AG08396 (cell line): ENCODE measurements around the gene TMCO1.
A peak's percentile ranks its signal among the peaks of the same experiment; 100 is the strongest.
"Not testable (repeated sequence)": the region's sequence is repeated elsewhere in the genome, so short reads cannot be mapped to it uniquely, and the experiment has no call there.

Source experiments
- DNase-seq: peaks from one replicate; pipeline ENCODE4 v3.0.0; 2012; ENCODE audit warnings: low spot score, mixed read lengths

Gene TMCO1

GRCh38 chr1:165747632-165748447 is 20.8 kb downstream of the TMCO1 start:
- DNase-seq = no peak

DNA sequence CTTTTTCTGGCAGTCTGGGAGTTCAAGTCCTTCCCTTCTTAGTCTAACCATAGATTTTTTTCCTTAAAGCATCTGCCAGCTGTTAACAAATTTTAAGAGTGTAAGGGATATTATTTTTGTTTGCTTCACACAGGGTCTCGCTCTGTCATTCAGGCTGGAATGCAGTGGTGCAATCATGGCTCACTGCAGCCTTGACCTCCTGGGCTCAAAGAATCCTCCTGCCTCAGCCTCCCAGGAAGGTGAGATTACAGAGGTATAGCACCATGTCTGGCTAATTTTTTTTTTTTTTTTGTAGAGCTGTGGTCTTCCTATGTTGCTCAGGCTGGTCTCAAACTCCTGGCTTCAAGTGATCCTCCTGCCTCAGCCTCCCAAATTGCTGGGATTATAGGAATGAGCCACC is 23.8 kb downstream of the TMCO1 start:
- DNase-seq = not testable (repeated sequence)

DNA sequence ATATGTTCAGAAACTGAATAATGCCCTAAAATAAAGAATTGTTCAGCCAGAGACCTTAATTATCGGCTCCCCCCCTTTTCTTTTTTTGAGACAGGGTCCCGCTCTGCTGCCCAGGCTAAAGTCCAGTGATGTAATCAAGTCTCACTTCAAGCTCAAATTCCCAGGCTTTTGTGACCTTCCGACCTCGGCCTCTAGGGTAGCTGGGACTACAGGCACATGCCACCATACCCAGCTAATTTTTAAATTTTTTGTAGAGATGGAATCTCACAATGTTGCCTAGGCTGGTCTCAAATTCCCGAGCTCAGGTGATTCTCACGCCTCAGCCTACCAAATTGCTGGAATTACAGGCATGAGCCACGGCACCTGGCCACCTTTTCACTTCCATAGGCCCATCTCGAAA is 26.5 kb downstream of the TMCO1 start:
- no peak for DNase-seq

GRCh38 chr1:165738794-165739193 is 29.9 kb downstream of the TMCO1 start:
- no peak for DNase-seq

GRCh38 chr1:165737196-165737595 is 31.5 kb downstream of the TMCO1 start:
- no peak for DNase-seq

- DNase-seq = no peak
These were observed 33.8 kb downstream of the TMCO1 start for GRCh38 chr1:165734906-165735305.

GRCh38 chr1:165726841-165727240 is 41.8 kb downstream of the TMCO1 start:
- no peak for DNase-seq

DNA sequence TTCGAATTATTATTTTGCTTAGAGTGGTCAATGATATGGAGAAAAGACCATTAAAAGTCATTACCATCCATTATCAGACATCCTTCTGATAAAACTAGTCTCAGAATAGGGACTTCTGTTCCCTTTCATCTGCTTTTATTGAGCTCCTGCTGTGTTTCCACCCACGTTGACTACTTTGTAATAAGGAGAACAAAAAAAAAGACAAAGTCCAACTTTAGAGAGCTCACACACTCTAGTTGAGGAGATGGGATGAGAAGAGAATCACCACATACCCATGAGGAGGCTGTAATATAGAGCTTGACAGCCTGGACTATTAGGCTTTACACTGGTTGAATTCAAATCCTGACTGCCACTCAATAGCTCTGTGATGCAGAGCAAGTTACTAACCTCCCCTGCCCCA is 42.5 kb downstream of the TMCO1 start:
- no peak for DNase-seq

DNA sequence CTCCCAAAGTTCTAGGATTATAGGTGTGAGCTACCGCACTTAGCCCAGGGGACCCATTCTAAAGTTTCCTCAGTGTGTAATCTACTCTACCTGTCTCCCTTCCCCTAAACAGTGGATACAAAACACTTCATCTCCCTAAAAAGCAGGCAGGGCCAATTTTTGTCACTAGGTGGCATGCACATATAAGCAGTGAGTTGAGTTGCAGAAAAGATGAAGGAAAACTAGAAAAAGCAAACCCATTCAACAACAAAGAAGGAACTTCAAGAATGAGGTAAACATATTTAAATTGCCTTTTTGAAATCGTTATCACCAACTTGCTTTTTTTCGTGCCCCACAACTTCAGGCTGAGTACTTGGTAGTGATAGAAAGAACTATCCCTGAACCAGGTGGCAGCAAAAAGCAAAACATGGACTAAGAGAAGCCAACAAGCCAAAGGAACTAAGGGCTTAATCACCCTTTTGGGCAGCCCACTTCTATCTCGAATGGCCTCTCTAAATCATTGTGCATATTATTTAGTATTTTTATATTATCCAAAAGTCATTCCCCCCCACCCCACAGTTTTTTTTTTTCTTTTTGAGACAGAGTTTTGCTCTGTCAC is 50.7 kb downstream of the TMCO1 start:
- DNase-seq = peak; percentile 60

DNA sequence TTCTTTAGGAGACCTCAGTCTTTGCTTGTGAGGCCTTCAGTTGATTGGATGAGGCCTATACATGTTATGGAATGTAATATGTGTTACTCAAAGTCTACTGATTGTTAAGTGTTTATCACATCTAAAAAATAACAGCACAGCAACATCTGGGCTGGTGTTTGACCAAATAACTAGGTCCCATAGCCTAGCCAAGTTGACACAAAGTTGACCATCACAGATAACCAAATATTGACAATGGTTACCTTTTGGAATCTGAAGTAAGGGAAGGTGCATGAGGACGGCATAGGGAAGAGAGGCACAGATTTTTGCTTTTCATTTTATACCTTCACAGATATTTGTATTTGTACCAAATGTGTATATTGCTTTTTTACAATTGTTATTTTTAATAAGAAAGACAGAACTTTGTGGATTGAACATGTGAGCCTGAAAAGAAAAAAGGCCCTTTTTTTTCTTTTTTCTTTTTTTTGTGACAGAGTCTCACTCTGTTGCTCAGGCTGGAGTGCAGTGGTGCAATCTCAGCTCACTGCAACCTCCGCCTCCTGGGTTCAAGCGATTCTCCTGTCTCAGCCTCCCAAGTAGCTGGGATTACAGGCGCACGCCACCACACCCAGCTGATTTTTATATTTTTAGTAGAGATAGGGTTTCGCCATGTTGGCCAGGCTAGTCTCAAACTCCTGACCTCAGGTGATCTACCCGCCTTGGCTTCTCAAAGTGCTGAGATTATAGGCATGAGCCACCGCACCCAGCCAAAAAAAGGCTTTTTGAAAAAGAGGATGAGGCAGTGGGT is 52.2 kb downstream of the TMCO1 start:
- DNase-seq = not testable (repeated sequence)

DNA sequence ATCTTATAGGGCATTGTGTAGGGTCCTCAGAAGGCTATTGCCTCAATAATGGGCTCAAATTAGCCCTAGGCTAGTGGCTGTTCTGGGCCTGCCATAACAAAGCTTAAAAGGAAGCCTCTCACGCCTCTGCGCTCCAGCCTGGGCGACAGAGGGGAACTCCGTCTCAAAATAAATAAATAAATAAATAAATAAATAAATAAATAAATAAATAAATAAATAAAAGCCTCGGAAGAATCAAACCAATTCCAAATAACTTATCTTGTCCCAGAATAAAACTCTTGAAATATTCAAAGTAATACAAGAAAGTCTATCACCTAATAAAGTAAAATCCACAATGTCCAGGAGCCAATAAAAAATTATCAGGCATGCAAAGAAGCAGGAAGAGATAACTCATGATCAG is 55.9 kb downstream of the TMCO1 start:
- no peak for DNase-seq

GRCh38 chr1:165707984-165708706 is 60.5 kb downstream of the TMCO1 start:
- DNase-seq = no peak

GRCh38 chr1:165703648-165704047 is 65.0 kb downstream of the TMCO1 start:
- no peak for DNase-seq

GRCh38 chr1:165701922-165702321 is 66.7 kb downstream of the TMCO1 start:
- not testable (repeated sequence) for DNase-seq

GRCh38 chr1:165699577-165699976 is 69.1 kb downstream of the TMCO1 start:
- no peak for DNase-seq

GRCh38 chr1:165698761-165699052 is 70.0 kb downstream of the TMCO1 start:
- no peak for DNase-seq

DNA sequence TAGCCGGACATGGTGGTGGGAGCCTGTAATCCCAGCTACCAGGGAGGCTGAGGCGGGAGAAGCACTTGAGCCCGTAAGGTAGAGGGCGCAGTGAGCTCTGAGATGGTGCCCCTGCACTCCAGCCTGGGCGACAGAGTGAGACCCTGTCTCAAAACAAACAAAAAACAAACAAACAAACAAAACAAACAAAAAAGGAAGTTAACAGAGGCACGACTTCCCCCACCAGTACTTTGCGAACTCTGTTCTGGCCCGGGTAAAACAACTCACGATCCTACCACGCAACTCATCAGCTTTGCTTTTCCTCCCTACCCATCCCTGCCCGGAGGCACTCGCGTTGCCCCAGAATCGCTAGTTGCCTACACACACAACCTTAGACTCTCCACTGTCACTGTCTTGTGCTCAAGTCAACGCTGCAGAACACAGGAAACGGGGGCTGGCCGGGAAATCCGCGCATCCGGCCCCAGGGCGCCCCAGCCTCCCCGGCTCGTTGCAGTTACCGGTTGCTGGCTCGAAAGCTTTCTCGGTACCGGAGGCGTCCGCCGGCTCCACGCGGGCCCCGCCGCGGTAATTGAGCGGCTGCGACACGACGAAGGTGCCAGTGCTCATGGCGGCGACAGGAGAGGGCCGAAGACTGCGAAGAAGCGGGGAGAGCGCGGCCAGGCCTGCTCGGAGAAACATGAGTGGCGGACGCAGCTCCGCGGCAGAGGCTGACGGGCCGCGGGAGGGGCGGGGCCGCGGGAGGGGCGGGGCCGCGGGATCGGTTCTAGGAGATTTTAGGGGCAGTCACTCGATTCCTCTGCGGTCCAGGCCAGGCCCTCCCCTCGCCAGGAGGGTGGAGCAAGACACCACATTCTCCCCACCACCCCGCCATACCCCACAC is 70.5 kb downstream of the TMCO1 start, which contains the start of gene ALDH9A1:
Gene ALDH9A1, minus strand, starts transcription at position 682 of the 880 bp plus-strand sequence. Its CDS starts 4 bp downstream, at position 678.
- peak; percentile 91 for DNase-seq

GRCh38 chr1:165697491-165697880 is 71.2 kb downstream of the TMCO1 start:
- no peak for DNase-seq

DNA sequence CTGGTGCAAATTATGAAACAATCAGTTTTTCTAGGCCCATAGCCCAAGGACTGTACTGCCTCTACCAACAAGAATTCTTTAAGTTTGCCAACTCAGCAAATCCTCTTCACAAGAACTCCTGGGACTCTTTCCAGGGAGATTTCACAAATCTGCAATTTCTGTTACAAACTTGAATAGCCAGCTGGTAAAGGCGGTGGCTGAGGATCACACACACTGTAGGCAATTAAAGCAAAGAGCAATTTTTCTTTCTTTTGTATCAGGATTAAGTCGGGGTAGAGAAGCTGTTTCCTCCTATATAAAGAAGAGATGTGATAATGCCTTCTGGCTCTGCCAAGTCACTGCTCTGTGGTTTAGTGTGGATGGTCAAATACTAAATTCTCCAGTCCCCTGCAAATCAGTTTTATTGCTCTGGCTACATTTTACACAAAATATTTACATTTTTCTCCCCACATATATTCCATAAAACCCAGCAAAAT is 72.0 kb downstream of the TMCO1 start:
- DNase-seq = peak; percentile 50

GRCh38 chr1:165695031-165695430 is 73.6 kb downstream of the TMCO1 start:
- DNase-seq = no peak

- no peak for DNase-seq
These were observed 80.6 kb downstream of the TMCO1 start for GRCh38 chr1:165688046-165688445.
